ENCODE data around the gene LIMS1.
"Not testable (repeated sequence)": the region's sequence is repeated elsewhere in the genome, so short reads cannot be mapped to it uniquely, and the experiment has no call there.

Gene LIMS1

DNA sequence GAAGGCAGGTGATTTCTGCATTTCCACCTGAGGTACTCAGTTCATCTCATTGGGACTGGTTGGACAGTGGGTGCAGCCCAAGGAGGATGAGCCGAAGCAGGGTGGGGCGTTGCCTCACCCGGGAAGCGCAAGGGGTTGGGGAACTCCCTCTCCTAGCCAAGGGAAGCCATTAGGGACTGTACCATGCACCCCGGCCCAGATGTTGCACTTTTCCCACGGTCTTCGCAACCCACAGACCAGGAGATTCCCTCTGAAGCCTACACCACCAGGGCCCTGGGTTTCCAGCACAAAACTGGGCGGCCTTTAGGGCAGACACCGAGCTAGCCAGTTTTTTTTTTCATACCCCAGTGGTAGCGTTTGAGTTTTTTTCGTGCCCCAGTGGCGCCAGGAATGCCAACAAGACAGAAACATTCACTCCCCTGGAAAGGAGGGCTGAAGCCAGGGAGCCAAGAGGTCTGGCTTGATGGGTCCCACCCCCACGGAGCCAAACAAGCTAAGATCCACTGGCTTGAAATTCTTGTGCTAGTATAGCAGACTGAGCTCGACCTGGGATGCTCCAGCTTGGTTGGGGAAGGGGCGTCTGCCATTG lies 109.1 kb downstream of the LIMS1 start:
- H3K9me2 ChIP-seq (replicated peaks; ENCODE audit: insufficient read depth, low read length), result no peaks in the 10 kb centered on the region
- H3K36me3 ChIP-seq (ENCODE audit: low read length), result no peaks in the 10 kb centered on the region
- no peak overlapping the region for H3K4me3 ChIP-seq (ENCODE audit: insufficient read depth, low read length, poor library complexity, severe bottlenecking)
- H3K9ac ChIP-seq (ENCODE audit: low read length), result no peak overlapping the region
- H3K4me2 ChIP-seq (ENCODE audit: low read depth, low read length, poor library complexity, severe bottlenecking), result no peak overlapping the region
- H3K27me3 ChIP-seq (ENCODE audit: low read length), result no peaks in the 10 kb centered on the region
- H2AFZ ChIP-seq (ENCODE audit: low read depth, low read length, severe bottlenecking), result no peak overlapping the region
- no peak for TF ChIP-seq EZH2phosphoT487 (conservative IDR thresholded peaks at IDR 0.05; ENCODE audit: low read length)
- TF ChIP-seq, protein P1, sequence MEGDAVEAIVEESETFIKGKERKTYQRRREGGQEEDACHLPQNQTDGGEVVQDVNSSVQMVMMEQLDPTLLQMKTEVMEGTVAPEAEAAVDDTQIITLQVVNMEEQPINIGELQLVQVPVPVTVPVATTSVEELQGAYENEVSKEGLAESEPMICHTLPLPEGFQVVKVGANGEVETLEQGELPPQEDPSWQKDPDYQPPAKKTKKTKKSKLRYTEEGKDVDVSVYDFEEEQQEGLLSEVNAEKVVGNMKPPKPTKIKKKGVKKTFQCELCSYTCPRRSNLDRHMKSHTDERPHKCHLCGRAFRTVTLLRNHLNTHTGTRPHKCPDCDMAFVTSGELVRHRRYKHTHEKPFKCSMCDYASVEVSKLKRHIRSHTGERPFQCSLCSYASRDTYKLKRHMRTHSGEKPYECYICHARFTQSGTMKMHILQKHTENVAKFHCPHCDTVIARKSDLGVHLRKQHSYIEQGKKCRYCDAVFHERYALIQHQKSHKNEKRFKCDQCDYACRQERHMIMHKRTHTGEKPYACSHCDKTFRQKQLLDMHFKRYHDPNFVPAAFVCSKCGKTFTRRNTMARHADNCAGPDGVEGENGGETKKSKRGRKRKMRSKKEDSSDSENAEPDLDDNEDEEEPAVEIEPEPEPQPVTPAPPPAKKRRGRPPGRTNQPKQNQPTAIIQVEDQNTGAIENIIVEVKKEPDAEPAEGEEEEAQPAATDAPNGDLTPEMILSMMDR (IDR thresholded peaks at IDR 0.05; ENCODE audit: insufficient read depth, low read length, poor library complexity, severe bottlenecking), result no peak
- no peaks in the 10 kb centered on the region for H3K9me3 ChIP-seq (ENCODE audit: insufficient read depth, low read length)
- H4K20me1 ChIP-seq (ENCODE audit: low read depth, low read length), result peaks cover 4% of the 10 kb centered on the region; the same call in 1 of the 2 replicates
- no peak overlapping the region for H3K27ac ChIP-seq (ENCODE audit: low read depth, low read length)
- no peaks in the 10 kb centered on the region for H3K79me2 ChIP-seq (ENCODE audit: insufficient read depth, low read length)
- no peaks in the 10 kb centered on the region for H3F3A ChIP-seq (ENCODE audit: insufficient read depth)

DNA sequence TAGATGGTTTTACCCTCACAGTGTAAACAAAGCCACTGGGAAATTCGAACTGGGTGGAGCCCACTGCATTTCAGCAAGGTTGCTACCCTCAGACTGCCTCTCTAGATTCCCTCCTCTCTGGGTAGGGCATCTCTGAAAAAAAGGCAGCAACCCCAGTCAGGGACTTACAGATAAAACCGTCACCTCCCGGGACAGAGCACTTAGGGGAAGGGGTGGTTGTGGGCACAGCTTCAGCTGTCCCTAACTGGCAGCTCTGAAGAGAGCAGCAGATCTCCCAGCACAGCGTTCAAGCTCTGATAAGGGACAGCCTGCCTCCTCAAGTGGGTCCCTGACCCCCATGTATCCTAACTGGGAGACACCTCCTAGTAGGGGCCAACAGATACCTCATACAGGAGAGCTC lies 109.6 kb downstream of the LIMS1 start:
- H3K4me2 ChIP-seq (ENCODE audit: low read depth, low read length, poor library complexity, severe bottlenecking); H3K4me3 ChIP-seq (ENCODE audit: insufficient read depth, low read length, poor library complexity, severe bottlenecking); H3K79me2 ChIP-seq (ENCODE audit: insufficient read depth, low read length): not testable (repeated sequence)

GRCh38 chr2:108644446-108644845 lies 110.2 kb downstream of the LIMS1 start:
- H3K9me3 ChIP-seq (ENCODE audit: insufficient read depth, low read length); H3K79me2 ChIP-seq (ENCODE audit: insufficient read depth, low read length); H3K27ac ChIP-seq (ENCODE audit: low read depth, low read length); H2AFZ ChIP-seq (ENCODE audit: low read depth, low read length, severe bottlenecking); H3K4me2 ChIP-seq (ENCODE audit: low read depth, low read length, poor library complexity, severe bottlenecking); H3K9ac ChIP-seq (ENCODE audit: low read length); H4K20me1 ChIP-seq (ENCODE audit: low read depth, low read length); H3K4me3 ChIP-seq (ENCODE audit: insufficient read depth, low read length, poor library complexity, severe bottlenecking); H3K36me3 ChIP-seq (ENCODE audit: low read length); H3K9me2 ChIP-seq (replicated peaks; ENCODE audit: insufficient read depth, low read length); H3K27me3 ChIP-seq (ENCODE audit: low read length); H3F3A ChIP-seq (ENCODE audit: insufficient read depth): not testable (repeated sequence)

More for the DNA sequence above, 109.6 kb downstream of the LIMS1 start:
- not testable (repeated sequence) for H3K9me2 ChIP-seq (replicated peaks; ENCODE audit: insufficient read depth, low read length); H2AFZ ChIP-seq (ENCODE audit: low read depth, low read length, severe bottlenecking); H3F3A ChIP-seq (ENCODE audit: insufficient read depth); H3K27ac ChIP-seq (ENCODE audit: low read depth, low read length); H3K9me3 ChIP-seq (ENCODE audit: insufficient read depth, low read length); H3K9ac ChIP-seq (ENCODE audit: low read length); H3K27me3 ChIP-seq (ENCODE audit: low read length); H3K36me3 ChIP-seq (ENCODE audit: low read length); H4K20me1 ChIP-seq (ENCODE audit: low read depth, low read length)

GRCh38 chr2:108648796-108649195 lies 114.5 kb downstream of the LIMS1 start:
- not testable (repeated sequence) for H3K9me2 ChIP-seq (replicated peaks; ENCODE audit: insufficient read depth, low read length); H3K27me3 ChIP-seq (ENCODE audit: low read length); H3F3A ChIP-seq (ENCODE audit: insufficient read depth); H3K9me3 ChIP-seq (ENCODE audit: insufficient read depth, low read length); H2AFZ ChIP-seq (ENCODE audit: low read depth, low read length, severe bottlenecking); H3K4me3 ChIP-seq (ENCODE audit: insufficient read depth, low read length, poor library complexity, severe bottlenecking); H3K36me3 ChIP-seq (ENCODE audit: low read length); H3K27ac ChIP-seq (ENCODE audit: low read depth, low read length); H3K4me2 ChIP-seq (ENCODE audit: low read depth, low read length, poor library complexity, severe bottlenecking); H3K9ac ChIP-seq (ENCODE audit: low read length); H3K79me2 ChIP-seq (ENCODE audit: insufficient read depth, low read length); H4K20me1 ChIP-seq (ENCODE audit: low read depth, low read length)

DNA sequence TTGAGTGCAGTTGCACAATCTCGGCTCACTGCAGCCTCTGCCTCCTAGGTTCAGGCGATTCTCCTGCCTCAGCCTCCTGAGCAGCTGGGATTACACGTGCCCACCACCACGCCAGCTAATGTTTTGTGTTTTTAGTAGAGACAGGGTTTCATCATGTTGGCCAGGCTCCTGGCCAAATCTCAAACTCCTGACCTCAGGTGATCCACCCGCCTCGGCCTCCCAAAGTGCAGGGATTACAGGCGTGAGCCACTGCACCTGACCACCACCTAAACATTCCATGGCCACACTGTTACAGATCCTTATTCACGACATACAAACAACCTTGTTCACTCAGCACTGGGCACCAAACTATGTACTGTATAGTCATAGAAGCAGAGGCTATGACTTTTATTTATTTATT lies 116.2 kb downstream of the LIMS1 start:
- not testable (repeated sequence) for H3K27ac ChIP-seq (ENCODE audit: low read depth, low read length); H3K27me3 ChIP-seq (ENCODE audit: low read length); H2AFZ ChIP-seq (ENCODE audit: low read depth, low read length, severe bottlenecking); H3K9me3 ChIP-seq (ENCODE audit: insufficient read depth, low read length); H3K79me2 ChIP-seq (ENCODE audit: insufficient read depth, low read length); H3K36me3 ChIP-seq (ENCODE audit: low read length); H4K20me1 ChIP-seq (ENCODE audit: low read depth, low read length); H3K9ac ChIP-seq (ENCODE audit: low read length); H3K4me2 ChIP-seq (ENCODE audit: low read depth, low read length, poor library complexity, severe bottlenecking); H3K9me2 ChIP-seq (replicated peaks; ENCODE audit: insufficient read depth, low read length); H3K4me3 ChIP-seq (ENCODE audit: insufficient read depth, low read length, poor library complexity, severe bottlenecking); H3F3A ChIP-seq (ENCODE audit: insufficient read depth)

- not testable (repeated sequence) for H3K4me2 ChIP-seq (ENCODE audit: low read depth, low read length, poor library complexity, severe bottlenecking); H3K4me3 ChIP-seq (ENCODE audit: insufficient read depth, low read length, poor library complexity, severe bottlenecking); H3K27ac ChIP-seq (ENCODE audit: low read depth, low read length); H3K79me2 ChIP-seq (ENCODE audit: insufficient read depth, low read length); H3K9me3 ChIP-seq (ENCODE audit: insufficient read depth, low read length); H4K20me1 ChIP-seq (ENCODE audit: low read depth, low read length); H2AFZ ChIP-seq (ENCODE audit: low read depth, low read length, severe bottlenecking); H3K27me3 ChIP-seq (ENCODE audit: low read length); H3K36me3 ChIP-seq (ENCODE audit: low read length); H3F3A ChIP-seq (ENCODE audit: insufficient read depth); H3K9me2 ChIP-seq (replicated peaks; ENCODE audit: insufficient read depth, low read length); H3K9ac ChIP-seq (ENCODE audit: low read length)
Measured at GRCh38 chr2:108651468-108651867, 117.2 kb downstream of the LIMS1 start.

- not testable (repeated sequence) for H3K27ac ChIP-seq (ENCODE audit: low read depth, low read length); H3K79me2 ChIP-seq (ENCODE audit: insufficient read depth, low read length); H3K27me3 ChIP-seq (ENCODE audit: low read length); H2AFZ ChIP-seq (ENCODE audit: low read depth, low read length, severe bottlenecking); H3F3A ChIP-seq (ENCODE audit: insufficient read depth); H3K4me3 ChIP-seq (ENCODE audit: insufficient read depth, low read length, poor library complexity, severe bottlenecking); H3K9ac ChIP-seq (ENCODE audit: low read length); H3K36me3 ChIP-seq (ENCODE audit: low read length); H4K20me1 ChIP-seq (ENCODE audit: low read depth, low read length); H3K4me2 ChIP-seq (ENCODE audit: low read depth, low read length, poor library complexity, severe bottlenecking); H3K9me3 ChIP-seq (ENCODE audit: insufficient read depth, low read length); H3K9me2 ChIP-seq (replicated peaks; ENCODE audit: insufficient read depth, low read length)
Measured at GRCh38 chr2:108652187-108652931, 118.1 kb downstream of the LIMS1 start.

All from SU-DHL-6 (cell line).